Uterus (tissue), 2 donors: Measurements from ENCODE around the gene KRT72.

Experiments
- CTCF ChIP-seq, 4 experiments: fragments of 200-600 bp in 2 of 4; fragments of 450-650 bp in 2 of 4; sonication (generic) in 2 of 4; IDR thresholded peaks; one replicate each; pipeline ENCODE4 v1.5.1; 2016 to 2019; ENCODE audit warnings: antibody characterized with exemption in 4 of 4, mild to moderate bottlenecking in 2 of 4, moderate library complexity in 1 of 4
- POLR2A ChIP-seq, 2 donors: fragments of 450-650 bp; IDR thresholded peaks; one replicate each; pipeline ENCODE4 v1.6.1; 2016; ENCODE audit warnings: antibody characterized with exemption in 2 of 2, mild to moderate bottlenecking in 1 of 2, moderate library complexity in 1 of 2

GRCh38 chr12:52630599-52631200, 29.4 kb upstream of the KRT72 start:
- TF ChIP-seq CTCF (IDR thresholded peaks at IDR 0.05) = no peak
- TF ChIP-seq POLR2A (IDR thresholded peaks at IDR 0.05) = no peak
